Hepatic stellate cell (primary cell): Measurements from ENCODE around the gene HLA-F.

ENCODE experiments used
- DNase-seq: peaks from one replicate; pipeline ENCODE4 v3.0.0; 2011; ENCODE audit warnings: low spot score

Gene HLA-F

DNA sequence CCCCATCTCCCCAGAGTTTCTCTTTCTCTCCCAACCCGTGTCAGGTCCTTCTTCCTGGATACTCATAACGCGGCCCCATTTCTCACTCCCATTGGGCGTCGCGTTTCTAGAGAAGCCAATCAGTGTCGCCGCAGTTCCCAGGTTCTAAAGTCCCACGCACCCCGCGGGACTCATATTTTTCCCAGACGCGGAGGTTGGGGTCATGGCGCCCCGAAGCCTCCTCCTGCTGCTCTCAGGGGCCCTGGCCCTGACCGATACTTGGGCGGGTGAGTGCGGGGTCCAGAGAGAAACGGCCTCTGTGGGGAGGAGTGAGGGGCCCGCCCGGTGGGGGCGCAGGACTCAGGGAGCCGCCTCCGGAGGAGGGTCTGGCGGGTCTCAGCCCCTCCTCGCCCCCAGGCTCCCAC is at the start of gene HLA-F:
HLA-F (plus strand) TSS at position 173 of the 404 bp plus-strand sequence; CDS start at position 203, 30 bp downstream.
- peak; percentile 95 for DNase-seq

- DNase-seq, result no peak
Measured at GRCh38 chr6:29674008-29674407, 49.2 kb upstream of the HLA-F start.

DNA sequence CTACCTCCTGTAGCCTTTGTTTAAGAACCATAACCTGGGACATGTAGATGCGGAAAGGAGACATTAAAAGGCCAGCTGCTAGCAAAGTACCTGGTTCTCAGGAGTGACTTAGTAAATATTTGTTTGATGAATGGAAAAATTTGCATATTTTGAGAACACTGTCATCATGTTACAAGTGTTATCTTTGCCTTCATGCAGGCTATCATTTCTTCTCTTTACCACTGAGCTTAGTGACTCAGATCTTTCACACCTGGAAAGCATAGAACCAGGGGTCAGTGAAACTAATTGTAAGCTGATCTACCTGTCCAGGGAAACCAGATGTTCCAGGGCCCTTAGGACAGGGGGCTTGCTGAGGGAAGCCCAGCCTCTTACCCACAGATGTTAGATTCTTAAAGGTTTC is 47.7 kb upstream of the HLA-F start:
- no peak for DNase-seq

- DNase-seq, result no peak
Measured at GRCh38 chr6:29676981-29677601, 46.1 kb upstream of the HLA-F start.

- DNase-seq, result no peak
Measured at GRCh38 chr6:29678114-29678513, 45.1 kb upstream of the HLA-F start.

- no peak for DNase-seq
Measured at GRCh38 chr6:29679962-29680361, 43.3 kb upstream of the HLA-F start.

GRCh38 chr6:29680416-29680815 is 42.8 kb upstream of the HLA-F start:
- DNase-seq, result no peak

GRCh38 chr6:29680904-29681303 is 42.3 kb upstream of the HLA-F start, which contains the start of gene ZFP57:
Gene ZFP57 (minus strand): TSS chr6:29681152. CDS start chr6:29677003, 4,149 bp downstream.
- no peak for DNase-seq

GRCh38 chr6:29681811-29682210 is 41.4 kb upstream of the HLA-F start:
- DNase-seq, result no peak

DNA sequence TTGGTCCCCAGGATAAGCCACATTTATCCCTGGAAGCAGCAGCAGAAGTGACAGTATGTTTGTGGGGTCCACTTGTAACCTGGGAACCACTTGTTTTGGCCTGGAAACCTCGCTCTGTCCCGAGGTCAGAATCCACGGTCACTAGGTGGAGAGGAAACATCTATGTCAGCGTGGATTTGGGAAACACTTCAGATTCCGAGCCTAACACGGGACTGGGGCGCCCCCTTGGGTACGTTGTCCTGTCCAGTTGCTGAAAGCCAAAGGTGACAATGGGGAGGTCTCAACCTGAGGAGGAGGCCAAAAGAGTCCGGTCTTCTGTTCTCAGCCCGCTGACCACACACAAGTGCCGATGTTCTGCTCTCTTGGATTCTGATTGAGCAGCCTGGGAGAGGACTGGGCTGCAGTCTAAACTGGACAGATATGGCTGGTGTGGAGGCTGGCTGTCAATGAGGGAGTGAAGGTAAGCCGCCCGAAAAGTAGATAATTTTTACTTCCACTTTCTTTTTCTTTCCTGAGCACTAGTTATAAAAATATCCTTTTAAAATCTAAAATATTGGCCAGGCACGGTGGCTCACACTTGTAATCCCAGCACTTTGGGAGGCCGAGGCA is 37.4 kb upstream of the HLA-F start:
- no peak for DNase-seq

DNA sequence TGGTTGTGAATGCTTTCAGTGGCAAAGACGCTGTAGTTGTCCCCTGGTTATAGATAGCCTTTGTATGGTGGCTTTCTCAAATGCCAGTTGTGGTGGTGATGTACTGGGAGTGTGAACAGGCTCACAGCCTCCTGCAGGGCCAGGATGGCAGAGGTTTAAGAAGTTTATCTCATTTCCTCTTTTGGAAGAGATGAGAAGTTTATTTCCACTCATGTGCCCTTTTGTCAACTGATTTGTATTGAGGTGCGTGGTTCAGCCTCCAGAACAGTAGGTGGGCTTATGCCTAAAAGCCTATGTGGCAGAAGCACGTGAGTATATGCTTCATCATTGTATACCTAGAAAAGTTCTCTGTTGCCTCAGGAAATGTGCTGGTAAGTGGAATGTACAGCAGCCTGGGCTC is 28.6 kb upstream of the HLA-F start:
- DNase-seq, result no peak

DNA sequence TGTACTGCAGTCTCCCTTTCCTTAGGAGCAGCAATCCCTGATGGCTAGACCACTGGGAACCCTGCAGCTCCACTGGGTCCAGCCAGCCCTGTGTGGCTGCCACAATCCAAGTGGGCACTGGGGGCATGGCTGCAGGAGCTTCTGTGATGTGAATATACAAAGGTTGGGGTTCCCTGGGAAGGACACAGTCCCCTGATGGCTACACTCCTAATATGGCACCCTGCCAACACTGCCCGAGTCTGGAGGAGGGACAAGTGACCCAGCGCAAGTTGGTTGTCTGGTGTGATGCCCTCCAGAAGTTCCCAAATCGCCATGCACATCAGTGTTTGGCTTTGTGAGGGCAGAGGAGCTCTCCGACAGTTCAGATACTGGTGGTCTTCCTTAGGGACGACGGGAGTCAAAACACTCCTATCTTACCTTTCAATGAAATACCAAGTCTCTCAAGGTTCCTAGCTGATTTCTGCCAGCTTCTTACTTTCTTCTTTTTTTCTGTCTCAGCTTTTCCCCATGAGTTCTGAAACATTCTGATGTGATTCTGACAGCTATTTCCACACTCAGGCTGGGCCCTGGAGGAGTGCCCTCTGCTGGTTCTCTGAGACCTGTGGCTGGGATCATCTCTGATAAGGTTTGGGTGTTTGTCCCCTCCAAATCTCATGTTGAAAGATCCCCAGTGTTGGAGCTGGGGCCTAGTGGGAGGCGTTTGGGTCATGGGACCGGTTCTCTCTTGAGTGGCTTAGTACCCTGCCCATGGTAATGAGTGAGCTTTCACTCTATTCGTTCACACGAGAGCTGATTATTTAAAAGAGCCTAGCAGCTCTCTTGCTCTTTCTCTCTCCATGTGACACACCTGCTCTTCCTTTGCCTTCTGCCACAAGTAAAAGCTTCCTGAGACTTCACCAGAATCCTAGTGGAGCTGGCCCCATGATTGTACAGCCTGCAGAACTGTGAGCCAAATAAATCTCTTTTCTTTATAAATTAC is 26.8 kb upstream of the HLA-F start:
- peak; percentile 24 for DNase-seq

- DNase-seq, result peak; percentile 44
Measured at GRCh38 chr6:29702519-29703103, 20.6 kb upstream of the HLA-F start.

GRCh38 chr6:29705389-29706231 is 17.6 kb upstream of the HLA-F start:
- DNase-seq, result peak; percentile 57

GRCh38 chr6:29708432-29709179 is 14.6 kb upstream of the HLA-F start:
- no peak for DNase-seq

GRCh38 chr6:29709188-29709587 is 14.0 kb upstream of the HLA-F start:
- no peak for DNase-seq

DNA sequence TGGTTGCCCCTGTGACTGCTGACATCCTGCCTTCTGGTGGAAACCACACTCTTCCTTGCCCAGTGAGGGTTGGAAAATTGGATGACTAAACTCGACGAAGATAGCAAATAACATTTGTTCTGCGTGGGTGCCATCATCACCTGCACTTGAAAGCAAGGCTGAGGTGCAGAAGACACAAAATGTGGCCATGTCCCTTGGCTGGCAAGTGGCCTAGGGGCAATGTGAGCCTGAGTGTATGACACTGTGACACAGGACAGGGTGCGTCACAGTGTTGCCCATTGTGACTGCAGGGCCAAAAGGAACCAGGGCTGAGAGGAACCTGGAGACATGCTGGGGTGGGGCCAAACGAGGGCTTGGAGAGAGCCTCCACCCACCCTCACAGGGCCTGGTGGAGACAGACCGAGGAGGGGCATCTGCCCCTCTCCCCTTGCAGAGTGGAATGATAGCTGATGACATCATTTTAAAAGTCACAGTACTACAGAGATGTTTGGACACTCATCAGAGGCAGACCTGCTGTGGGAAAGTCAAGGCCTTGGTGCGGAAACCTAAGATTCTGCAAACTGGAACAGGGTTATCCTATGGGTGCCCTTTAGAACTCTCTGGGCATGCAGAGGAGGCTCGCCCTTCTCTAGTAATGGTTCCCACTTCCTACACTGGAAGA is 12.8 kb upstream of the HLA-F start:
- DNase-seq, result no peak

DNA sequence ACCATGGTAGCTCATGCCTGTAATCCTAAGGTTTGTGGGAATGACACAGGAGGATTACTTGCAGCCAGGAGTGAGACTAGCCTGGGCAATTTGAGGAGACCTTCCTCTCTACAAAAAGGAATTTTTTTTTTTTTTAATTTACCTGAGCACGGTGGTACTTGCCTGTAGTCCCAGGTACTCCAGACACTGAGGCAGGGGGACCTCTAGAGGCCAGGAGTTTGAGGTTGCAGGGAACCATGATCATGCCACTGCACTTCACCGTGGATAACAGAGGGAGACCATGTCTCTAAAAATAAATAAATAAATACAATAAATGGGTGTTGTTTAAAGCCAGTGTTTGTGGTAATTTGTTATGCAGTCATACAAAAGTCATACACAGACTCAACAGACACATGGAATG is 2.4 kb upstream of the HLA-F start:
- no peak for DNase-seq

- DNase-seq, result peak; percentile 52
Measured at GRCh38 chr6:29723666-29724588, 693 bp downstream of the HLA-F start.
